GM21576 (cell line): ENCODE results near the gene TNFAIP6.

Experiments
- ATAC-seq: cut with Tn5 transposase; IDR thresholded peaks from one replicate; pipeline ENCODE4 v1.9.1; 2021; ENCODE audit warnings: mild to moderate bottlenecking, moderate library complexity; ENCODE audit not compliant: unreplicated experiment

TNFAIP6 gene

GRCh38 chr2:151358166-151358970 is 976 bp downstream of the TNFAIP6 start:
- no peak for ATAC-seq

GRCh38 chr2:151359768-151360461 is 2.5 kb downstream of the TNFAIP6 start:
- ATAC-seq = no peak

- no peak for ATAC-seq
Measured at GRCh38 chr2:151361674-151362370, 4.4 kb downstream of the TNFAIP6 start.

GRCh38 chr2:151363709-151364108 is 6.3 kb downstream of the TNFAIP6 start:
- peak; percentile 69 for ATAC-seq

- ATAC-seq = no peak
Measured at GRCh38 chr2:151367571-151367970, 10.2 kb downstream of the TNFAIP6 start.

- ATAC-seq = peak; percentile 87
Measured at GRCh38 chr2:151374436-151374835, 17.0 kb downstream of the TNFAIP6 start.

- ATAC-seq = no peak
Measured at GRCh38 chr2:151379169-151379568, 21.8 kb downstream of the TNFAIP6 start.

- no peak for ATAC-seq
Measured at GRCh38 chr2:151380580-151381235, 23.3 kb downstream of the TNFAIP6 start.

GRCh38 chr2:151381266-151381665 is 23.9 kb downstream of the TNFAIP6 start:
- ATAC-seq = no peak

- no peak for ATAC-seq
Measured at GRCh38 chr2:151388011-151388410, 30.6 kb downstream of the TNFAIP6 start.

GRCh38 chr2:151391436-151391835 is 34.0 kb downstream of the TNFAIP6 start:
- ATAC-seq = no peak

- ATAC-seq = no peak
Measured at GRCh38 chr2:151394509-151394908, 37.1 kb downstream of the TNFAIP6 start.

GRCh38 chr2:151395509-151396374 is 38.4 kb downstream of the TNFAIP6 start:
- ATAC-seq = no peak

GRCh38 chr2:151399981-151400380 is 42.6 kb downstream of the TNFAIP6 start:
- ATAC-seq = no peak

- ATAC-seq = no peak
Measured at GRCh38 chr2:151401149-151401548, 43.8 kb downstream of the TNFAIP6 start.

- ATAC-seq = no peak
Measured at GRCh38 chr2:151403914-151404313, 46.5 kb downstream of the TNFAIP6 start.

GRCh38 chr2:151405376-151405775 is 48.0 kb downstream of the TNFAIP6 start:
- ATAC-seq = no peak

- ATAC-seq = no peak
Measured at GRCh38 chr2:151407281-151407680, 49.9 kb downstream of the TNFAIP6 start.

GRCh38 chr2:151408788-151409600 is 51.6 kb downstream of the TNFAIP6 start:
- no peak for ATAC-seq
